Measurements from ENCODE around the gene GZMM.

GRCh38 chr19:582497-583197 lies 38.8 kb downstream of the GZMM start:
- no peak for TF ChIP-seq CTCF (conservative IDR thresholded peaks at IDR 0.05; ENCODE audit: low read depth in 2 of 2)
- TF ChIP-seq JUNB (IDR thresholded peaks at IDR 0.05; ENCODE audit: unreplicated experiment): no peak
- no peak for TF ChIP-seq EZH2 (IDR thresholded peaks at IDR 0.05; ENCODE audit: low read depth, unreplicated experiment)
- TF ChIP-seq POLR2AphosphoS5 (IDR thresholded peaks at IDR 0.05; ENCODE audit: low read depth): no peak
- TF ChIP-seq EZH2phosphoT487 (IDR thresholded peaks at IDR 0.05; ENCODE audit: unreplicated experiment): no peak
- no peak for TF ChIP-seq CREB1 (CRISPR knock-in tag; IDR thresholded peaks at IDR 0.05; ENCODE audit: low read depth)
- no peak for TF ChIP-seq REST (IDR thresholded peaks at IDR 0.05; ENCODE audit: unreplicated experiment)
- no peak for TF ChIP-seq ZNF462 (CRISPR knock-in tag; IDR thresholded peaks at IDR 0.05)
- TF ChIP-seq ETS1 (IDR thresholded peaks at IDR 0.05): no peak

All from GM23338 (cell line).